ENCODE measurements around the gene CHD2.
"Not testable (repeated sequence)": the region's sequence is repeated elsewhere in the genome, so short reads cannot be mapped to it uniquely, and the experiment has no call there.

Gene CHD2

DNA sequence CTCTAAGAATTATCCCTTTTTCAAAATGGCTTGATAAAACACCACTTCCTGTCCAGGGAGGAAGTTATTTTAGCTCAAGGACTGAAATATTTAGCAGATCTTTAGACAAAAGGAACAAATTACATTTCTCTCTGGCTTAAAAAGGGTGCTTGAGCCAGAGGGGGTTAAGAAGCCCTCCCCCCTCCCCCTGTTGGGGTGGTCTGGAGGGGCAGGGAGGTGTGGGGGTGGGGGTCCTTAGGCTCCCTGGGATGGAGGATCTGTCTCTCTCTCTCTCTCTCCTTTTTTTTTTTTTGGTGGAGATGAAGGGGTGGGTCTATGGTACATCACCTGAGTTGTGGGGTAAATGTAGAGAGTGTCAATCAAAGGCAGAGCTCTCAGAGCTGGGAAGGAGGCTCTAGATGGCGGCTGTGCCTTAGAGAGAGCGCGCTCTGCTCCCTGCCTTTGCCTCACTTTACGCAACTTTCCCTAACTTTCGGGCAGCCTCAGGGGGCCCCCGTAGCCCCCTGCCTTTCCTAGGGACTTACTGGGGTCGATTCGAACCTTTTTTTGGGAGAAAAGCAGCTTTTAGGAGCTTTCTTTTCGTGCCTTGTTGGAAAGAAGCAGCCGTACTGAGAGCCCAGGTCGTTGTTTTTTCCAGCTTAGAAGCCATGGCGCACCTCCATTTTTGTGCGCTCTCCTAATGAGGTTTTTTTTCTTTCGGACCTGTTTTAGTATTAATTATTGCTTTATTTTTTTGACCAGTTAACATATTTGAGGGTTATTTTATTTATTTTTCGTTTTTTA, at the start of gene CHD2:
Gene CHD2, plus strand, starts transcription at position 377 of the 783 bp plus-strand sequence. CDS start 914 bp downstream, outside the sequence.
- peak; percentile 81 for DNase-seq

- no peak for DNase-seq
Observed at GRCh38 chr15:92853222-92853621, 46.9 kb upstream of the CHD2 start.

DNA sequence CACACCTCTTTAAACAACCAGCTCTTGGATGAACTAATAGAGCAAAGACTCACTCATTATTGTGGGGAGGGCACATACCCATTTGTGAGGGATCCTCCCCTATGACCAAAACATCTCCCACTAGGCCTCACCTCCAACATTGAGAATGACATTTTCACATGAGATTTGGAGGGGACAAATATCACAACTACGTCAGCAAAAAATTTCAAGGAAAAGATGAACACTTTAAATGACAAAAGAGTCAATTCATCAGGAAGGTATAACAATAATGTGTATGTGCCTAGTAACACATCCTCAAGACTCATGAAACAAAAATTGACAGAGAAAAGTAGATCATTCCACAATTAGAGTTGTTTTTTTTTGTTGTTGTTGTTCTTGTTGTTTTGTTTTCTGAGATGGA, 38.4 kb upstream of the CHD2 start:
- no peak for DNase-seq

GRCh38 chr15:92864127-92864814, 35.9 kb upstream of the CHD2 start:
- no peak for DNase-seq

DNA sequence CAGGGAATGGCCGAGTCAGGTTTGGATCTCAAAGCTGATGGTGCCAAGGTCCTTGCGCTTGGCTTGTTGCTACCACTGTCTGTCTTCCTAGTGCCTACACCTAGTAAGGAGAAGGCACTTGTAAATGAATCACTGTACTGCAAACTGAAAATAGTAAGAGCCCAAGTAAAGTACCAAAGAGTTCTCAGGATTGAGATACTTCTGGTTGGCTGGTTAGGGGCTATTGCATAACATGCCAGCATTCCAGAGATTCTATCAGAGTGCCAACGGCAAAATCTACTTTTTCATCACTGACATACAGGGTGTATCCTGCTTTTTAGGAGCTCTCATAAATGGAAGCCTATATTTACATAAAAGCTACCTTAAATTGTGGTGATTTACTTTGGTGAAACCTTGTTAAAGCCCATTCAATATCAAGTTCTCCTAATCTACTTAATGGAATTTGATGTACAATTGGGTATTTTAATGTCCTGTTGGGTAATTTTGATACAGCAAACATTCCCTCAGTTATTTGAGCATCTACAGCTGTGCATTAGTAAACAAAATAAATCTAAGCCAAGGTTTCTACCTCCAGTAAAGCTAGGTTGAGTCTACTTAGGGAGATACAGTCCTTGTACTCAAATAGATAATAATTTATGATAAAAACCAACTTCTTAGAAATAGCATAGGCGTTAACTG, 30.7 kb upstream of the CHD2 start:
- no peak for DNase-seq

DNA sequence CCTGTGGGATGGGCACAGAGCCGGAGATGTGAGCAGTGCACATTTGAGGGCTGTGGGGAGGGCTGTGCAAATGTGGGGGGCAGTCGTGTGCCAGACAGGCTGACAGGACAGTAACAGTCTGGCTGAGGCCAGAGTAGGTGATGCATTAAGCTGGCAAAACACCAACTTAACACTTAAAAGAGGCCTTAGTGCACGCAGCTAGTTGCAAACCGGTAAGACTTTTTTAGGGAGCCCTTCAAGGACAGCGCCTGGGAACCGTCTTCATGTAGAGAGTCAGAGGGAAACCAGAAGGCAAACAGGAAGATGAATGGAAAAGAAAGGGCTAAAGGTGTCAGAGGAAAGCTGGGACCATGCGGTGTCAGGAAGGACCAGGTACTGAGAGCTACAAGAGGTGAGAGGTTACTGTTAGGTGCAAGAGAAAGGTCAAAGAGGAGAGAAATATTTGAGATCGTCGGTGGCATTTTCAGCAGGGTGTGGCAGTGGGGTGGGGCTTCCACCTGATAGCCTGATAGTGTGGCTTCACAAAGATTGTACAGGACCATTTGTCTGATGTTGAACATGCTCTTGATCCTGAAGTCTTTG, 30.0 kb upstream of the CHD2 start:
- no peak for DNase-seq

DNA sequence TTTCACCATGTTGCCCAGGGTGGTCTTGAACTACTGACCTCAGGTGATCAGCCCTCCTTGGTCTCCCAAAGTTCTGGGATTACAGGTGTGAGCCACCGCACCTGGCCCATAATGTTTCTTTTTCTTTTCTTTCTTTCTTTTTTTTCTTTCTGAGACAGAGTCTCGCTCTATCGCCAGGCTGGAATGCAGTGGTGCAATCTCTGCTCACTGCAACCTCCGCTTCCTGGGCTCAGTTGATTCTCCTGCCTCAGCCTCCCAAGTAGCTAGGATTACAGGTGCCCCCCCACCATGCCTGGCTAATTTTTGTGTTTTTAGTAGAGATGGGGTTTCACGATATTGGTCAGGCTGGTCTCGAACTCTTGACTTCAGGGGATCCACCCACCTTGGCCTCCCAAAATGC, 27.2 kb upstream of the CHD2 start:
- DNase-seq: not testable (repeated sequence)

- no peak for DNase-seq
Observed at GRCh38 chr15:92877000-92877399, 23.1 kb upstream of the CHD2 start.

DNA sequence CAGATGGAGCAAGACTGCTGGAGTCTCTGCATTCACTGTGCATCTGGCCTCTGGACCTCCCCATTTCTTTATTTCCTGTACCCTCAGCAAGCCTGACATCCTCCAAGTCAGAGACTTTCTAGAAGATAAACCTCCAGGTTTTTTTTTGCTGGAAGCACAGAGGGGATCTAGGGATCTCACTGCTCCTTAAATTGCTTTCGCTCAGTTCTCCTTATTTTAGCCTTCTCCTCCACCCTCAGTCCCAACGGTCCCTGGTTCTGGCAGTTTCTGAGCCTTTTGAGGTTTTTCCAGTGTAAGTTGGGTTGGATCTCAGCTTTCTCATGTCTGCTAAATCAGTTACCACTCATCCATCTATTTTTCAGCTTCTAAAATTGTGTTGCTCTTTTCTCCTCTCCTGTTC, 22.7 kb upstream of the CHD2 start:
- no peak for DNase-seq

DNA sequence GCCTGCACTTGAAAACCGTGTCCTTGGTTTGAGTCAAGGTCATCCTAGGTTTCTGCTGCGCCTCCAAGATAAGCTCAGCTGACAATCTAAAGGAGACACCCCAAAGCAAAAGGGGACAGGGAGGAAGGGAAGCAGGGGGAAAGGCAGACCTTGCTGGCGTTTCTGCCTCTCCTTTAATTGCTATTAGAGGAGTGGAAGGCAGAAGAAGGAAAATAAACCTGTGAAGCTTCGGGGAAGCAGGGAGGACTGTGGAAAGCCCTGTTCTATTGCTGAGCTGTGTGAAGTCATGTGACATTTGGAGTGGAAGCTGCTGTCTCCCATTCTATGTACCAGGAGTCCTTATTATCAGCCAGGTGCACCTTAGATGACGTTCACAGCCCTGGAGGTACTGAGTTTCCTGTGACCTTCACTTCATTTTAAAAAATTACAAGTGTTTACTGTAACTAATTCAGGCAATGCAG, 21.5 kb upstream of the CHD2 start:
- no peak for DNase-seq

DNA sequence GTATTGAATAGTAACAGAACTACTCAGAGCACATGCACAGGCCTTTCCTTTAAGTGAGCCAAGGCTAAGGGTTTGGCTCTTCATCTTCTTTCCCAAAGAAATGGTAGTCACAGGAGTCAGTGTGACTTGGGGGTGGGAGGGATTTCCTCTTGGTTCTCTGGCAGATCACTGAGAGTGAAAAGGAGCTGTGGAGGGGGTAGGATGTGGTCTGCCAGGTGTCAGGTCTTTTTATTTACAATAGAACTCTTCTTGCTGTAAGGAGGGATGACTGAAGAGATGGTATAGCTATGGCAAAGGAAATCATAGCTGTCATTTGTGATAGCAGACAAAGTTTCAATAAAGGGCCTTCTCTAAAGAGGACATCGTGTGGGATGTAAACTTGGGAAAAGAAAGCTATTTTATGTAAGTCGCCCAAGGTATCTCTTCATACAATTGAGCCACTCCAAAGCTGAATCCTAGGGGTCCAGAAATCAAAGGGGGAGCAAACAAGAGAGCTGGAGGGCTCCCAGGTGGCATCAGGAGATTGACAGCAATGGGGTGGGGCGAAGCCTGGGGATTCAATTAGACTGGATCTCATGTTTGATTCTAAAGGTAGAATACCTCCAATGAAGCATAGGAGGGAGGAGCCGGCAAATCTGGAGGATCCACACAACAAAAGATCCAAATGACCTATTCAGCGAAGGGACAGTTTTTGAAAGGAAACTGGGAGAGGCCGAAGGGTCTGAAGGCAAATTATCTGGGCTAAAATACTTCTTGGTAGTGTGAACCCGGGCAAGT, 20.0 kb upstream of the CHD2 start:
- DNase-seq: no peak

DNA sequence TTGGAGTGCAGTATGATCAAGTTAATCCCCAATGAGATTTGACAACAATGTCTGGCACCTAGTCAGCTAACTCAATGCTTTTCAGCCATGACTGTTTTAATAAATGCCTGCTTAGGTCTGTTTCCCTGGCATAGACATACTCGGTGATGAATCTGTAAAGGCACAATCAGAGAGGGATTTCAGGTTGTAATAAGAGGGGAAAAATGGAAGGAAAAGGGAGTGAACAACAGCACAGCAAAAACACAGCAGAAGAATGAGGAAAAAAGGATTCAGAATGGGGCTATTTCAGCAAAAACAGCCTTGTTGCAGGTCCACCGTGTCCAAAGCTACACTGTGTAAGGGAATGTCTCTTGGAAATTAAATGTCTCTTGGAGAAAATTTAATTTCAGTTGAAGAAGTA, 19.3 kb upstream of the CHD2 start:
- DNase-seq: no peak

DNA sequence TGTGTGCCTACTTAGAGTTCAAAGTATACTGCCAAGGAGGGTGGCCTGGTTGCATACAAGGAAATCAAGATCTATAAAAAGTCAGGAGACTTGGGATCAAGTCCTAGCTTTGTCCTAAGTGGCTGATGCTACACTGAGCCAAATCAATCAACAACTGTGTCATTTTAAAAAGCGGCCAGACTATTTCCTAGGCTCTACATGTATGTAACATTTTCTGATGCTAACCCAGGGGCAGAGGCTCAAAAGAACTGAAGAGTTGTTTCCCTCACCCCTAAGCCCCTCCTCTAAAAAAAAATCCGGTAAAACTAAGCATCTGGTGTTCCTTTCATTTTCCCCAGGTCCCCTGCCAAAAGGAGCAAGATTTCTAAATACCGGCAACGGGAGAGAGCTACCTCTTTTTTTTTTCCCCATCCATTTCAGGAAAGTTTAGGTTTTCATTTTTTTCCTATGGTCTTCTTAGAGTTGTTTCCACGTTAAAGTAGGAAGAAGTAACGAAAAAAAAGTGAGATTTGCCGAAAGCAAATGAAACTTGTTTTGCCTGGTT, 18.8 kb upstream of the CHD2 start:
- peak; percentile 23 to 25 for DNase-seq

GRCh38 chr15:92881802-92882696, 18.1 kb upstream of the CHD2 start:
- DNase-seq: peak; percentile 98 to 99

DNA sequence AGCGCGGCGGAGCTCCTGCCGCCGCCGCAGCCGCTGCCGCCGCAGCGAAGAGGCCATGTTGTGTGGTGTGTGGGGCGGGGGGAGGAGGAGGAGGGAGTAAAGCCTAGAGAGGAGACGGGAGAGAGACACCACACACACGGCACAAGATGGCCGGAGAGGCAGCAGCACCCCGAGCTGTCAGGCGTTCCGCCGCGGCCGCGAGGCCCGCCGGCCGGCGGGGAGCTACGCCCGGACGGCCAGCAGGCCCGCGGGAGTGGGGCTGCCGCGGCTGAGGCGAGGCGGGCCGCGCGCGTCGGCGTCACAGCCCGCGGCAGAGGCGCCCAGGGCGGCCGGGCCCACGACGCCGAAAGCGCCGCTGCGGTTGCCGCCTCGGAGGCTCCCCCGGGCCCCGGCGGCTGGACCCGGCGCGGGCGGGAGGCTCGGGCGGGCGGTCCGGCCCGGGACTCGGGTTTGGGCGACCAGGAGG, 17.4 kb upstream of the CHD2 start:
- DNase-seq: peak in 1 of 2 experiments; percentile 99

GRCh38 chr15:92883163-92883875, 16.8 kb upstream of the CHD2 start:
- no peak for DNase-seq

DNA sequence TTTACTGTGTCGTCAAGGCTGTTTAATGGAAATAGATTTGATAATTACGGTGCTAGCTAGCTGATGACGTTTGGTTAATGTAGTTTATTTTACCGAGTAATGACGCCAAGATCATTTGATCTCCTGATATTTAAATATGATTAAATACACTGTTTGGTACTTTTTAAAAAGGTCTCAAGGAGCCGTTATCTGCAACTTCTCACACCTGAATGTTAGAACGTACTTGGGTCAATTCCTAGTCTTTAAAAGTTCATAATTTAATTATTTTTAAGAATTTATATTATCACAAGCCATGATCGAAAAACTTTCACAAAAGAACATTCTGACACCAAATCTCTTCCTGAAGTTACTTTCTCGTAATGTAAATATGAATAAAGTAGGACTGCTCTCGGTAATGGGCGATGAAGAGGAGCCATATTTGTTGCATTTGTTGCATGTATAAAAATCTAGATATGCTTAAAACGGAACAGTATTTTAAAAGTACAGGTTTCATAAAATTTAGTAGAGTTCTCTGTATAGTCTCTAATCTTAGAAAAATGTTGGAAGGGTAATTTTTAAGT, 16.2 kb upstream of the CHD2 start:
- no peak for DNase-seq

- DNase-seq: no peak
Observed at GRCh38 chr15:92884436-92885223, 15.5 kb upstream of the CHD2 start.
